Ramos (cell line): Measurements from ENCODE around the gene PTPRU.

Experiments
- in situ Hi-C: fragments of 300-500 bp; cut with MboI; formaldehyde crosslinking; loops from one replicate; pipeline ENCODE4 v1.14.3; 2022; ENCODE audit warnings: low sequenced_read_pairs; ENCODE audit not compliant: unreplicated experiment

Gene PTPRU

GRCh38 chr1:29243023-29243870 is 6.9 kb downstream of the PTPRU start:
- in situ Hi-C loops, result no loop called here

GRCh38 chr1:29243871-29244200 is 7.5 kb downstream of the PTPRU start:
- in situ Hi-C loops, result no loop called here

GRCh38 chr1:29245261-29245660 is 8.9 kb downstream of the PTPRU start:
- in situ Hi-C loops, result no loop called here

- in situ Hi-C loops, result no loop called here
Observed at GRCh38 chr1:29245876-29246275, 9.6 kb downstream of the PTPRU start.

- in situ Hi-C loops, result no loop called here
Observed at GRCh38 chr1:29247044-29247443, 10.7 kb downstream of the PTPRU start.

GRCh38 chr1:29247571-29248273 is 11.4 kb downstream of the PTPRU start:
- in situ Hi-C loops, result no loop called here

- in situ Hi-C loops, result no loop called here
Observed at GRCh38 chr1:29248409-29248808, 12.1 kb downstream of the PTPRU start.

- in situ Hi-C loops, result no loop called here
Observed at GRCh38 chr1:29249170-29249691, 12.9 kb downstream of the PTPRU start.

GRCh38 chr1:29249951-29250581 is 13.7 kb downstream of the PTPRU start:
- in situ Hi-C loops, result no loop called here

GRCh38 chr1:29251164-29252124 is 15.1 kb downstream of the PTPRU start:
- in situ Hi-C loops, result no loop called here

GRCh38 chr1:29253180-29253579 is 16.9 kb downstream of the PTPRU start:
- in situ Hi-C loops, result no loop called here

GRCh38 chr1:29254346-29254745 is 18.0 kb downstream of the PTPRU start:
- in situ Hi-C loops, result no loop called here

GRCh38 chr1:29255134-29255666 is 18.9 kb downstream of the PTPRU start:
- in situ Hi-C loops, result no loop called here

GRCh38 chr1:29256394-29256793 is 20.1 kb downstream of the PTPRU start:
- in situ Hi-C loops, result no loop called here

GRCh38 chr1:29256979-29257804 is 20.9 kb downstream of the PTPRU start:
- in situ Hi-C loops, result no loop called here

- in situ Hi-C loops, result no loop called here
Observed at GRCh38 chr1:29258189-29258975, 22.1 kb downstream of the PTPRU start.

- in situ Hi-C loops, result no loop called here
Observed at GRCh38 chr1:29258976-29259801, 22.9 kb downstream of the PTPRU start.
